NCI-H345 treated with DMSO at 0.1 percent for 48 hours (cell line): ENCODE data around the gene HS6ST1.

Experiments used
- DNase-seq: peaks from one replicate; lab custom pipeline; 2025; ENCODE audit not compliant: unreplicated experiment; lab: John Stamatoyannopoulos, UW

Gene HS6ST1

GRCh38 chr2:128311216-128311754 is 7.4 kb downstream of the HS6ST1 start:
- no peak for DNase-seq

DNA sequence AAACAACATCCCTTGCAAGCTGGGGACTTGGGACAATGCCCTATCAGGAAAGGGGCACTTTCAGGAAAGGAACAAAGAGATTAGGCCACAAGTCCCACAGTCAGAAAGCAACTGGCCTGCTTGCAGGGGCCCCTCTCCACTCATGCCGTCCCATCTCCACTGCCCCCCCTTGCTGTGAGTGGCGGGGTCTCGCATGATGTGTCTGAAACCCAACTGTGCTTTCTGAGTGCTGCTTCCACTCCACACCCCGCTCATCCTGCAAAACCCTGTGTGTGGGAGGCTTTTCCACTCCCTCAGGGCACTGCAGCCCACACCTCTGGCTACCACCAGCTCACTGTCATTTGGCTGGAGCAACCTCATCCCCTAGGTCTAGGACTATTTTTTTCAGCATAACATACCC is 7.9 kb downstream of the HS6ST1 start:
- DNase-seq: no peak

- DNase-seq: no peak
Measured at GRCh38 chr2:128310094-128310716, 8.5 kb downstream of the HS6ST1 start.

DNA sequence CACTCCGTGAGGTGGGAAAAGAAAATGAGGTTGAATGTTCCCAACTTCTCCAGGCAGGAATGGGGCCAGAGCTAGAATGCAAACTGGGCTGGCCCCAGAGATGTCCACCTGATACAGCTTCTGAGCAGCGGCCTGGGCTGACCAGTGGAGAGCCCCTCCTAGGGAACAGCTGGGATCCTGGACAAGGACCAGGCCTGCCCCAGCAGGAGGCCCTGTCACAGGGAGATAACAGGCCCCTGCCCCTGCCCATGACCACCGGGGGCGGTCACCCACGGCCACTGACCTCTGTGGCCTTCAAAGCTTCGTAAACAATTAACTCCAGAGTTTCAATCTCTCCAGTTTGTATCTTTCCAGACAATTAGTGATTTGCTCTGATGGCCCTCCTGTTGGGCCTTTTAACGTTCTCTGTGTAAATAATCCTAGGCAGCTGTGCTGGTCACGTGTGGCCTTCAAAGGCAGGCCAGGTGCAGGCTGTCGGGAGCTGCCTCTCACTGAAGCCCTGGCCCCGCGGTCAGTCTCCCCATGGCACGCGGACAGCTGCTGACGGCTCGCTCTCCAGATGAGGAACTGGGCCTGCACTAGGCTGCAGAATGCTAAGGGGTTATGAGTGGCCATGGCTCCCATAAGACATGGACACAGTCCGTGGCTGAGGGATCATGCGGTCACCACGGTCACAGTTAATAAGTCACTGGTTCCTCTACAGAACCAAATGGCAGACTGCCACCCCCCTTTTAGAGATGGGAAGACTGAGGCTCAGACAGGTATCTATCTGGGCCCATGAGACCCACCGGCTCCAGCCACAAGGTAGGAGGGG is 9.2 kb downstream of the HS6ST1 start:
- peak; percentile 86 for DNase-seq

GRCh38 chr2:128308889-128309279 is 9.8 kb downstream of the HS6ST1 start:
- DNase-seq: no peak

DNA sequence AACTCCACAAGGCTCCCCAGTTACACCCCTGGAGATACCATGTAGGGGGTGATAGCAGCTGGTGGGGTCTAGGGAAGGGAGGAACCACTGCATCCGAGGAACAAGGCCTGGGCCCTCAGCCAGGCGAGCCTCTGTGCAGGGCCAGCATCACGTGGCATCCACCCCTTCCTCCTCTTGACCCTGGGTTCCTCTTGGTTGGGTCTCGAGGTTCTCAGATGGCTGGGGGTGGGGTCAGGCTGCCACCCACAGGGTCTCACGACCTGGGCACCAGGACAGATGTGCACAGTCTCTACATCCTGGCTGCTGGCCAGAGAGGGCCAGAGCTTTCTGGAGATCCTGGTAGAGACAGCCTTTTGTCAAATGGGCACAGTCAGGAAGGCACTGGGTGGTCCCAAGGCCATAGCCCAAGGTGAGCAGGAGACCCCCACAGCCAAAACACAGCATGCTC is 10.4 kb downstream of the HS6ST1 start:
- no peak for DNase-seq

GRCh38 chr2:128307595-128307994 is 11.1 kb downstream of the HS6ST1 start:
- no peak for DNase-seq

DNA sequence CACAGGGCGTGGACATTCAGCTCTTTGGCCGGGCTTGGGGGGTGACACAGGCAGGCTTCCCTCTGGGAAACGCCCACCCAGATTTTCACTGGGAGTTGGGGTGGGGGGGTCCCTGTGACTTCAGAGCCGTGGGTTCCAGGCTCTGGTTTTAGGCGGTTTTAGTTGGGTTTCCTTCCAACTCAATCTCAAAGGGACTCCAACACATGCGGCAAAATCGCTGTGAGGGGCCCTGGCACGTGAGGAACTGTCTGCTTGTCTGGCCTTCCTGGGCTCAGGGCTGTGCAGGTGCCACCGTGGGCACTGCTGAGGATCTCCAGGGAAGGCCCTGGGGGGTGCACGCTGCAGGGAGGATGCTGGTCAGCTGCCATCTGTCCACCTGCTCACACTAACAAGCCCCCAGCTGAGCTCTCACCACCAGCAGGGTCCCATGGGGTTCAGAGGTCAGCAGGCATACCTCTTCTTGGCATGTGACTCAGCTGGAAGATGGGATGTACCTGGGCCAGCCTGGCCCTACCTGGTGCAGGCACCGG is 11.7 kb downstream of the HS6ST1 start:
- no peak for DNase-seq

DNA sequence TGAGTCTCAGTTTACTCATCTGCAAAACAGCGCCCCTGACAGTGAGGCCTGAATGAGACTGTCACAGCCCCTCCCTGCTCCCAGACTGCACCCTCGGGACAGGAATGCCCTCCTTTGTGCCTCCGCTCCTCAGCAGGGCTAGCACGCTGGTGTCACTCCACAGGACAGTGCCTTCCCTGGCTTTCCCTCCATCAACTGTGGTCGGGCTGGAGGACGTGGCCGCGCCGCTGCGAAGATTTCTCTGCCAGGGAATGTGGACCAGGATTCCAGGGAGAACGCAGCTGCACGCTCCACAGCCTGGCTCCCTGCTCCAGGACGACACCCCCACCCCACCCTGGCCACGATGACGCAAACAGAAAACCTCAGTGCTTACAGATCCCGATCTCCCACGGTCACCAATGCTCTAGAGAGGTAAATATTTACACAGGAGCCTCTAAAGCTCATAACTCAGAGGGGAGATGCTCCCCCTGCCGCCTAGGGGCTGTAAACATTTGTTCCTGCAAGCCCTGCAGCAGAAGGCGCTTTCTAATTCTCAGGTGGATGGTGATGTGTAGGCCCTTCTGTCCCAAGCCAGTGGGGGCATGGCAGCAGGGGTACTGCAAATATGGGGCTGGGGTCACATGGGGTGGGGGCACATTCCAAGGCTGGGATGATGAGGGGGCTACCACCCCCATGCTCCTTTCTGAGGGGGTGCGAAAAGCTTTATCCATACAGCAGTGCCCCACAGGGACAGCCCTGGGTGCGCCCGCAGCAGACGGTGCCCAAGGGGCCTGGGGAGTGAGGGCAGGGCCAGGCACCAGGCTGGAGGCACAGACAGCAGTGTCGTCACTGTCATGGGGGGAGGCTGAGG is 12.4 kb downstream of the HS6ST1 start:
- peak; percentile 77 for DNase-seq

DNA sequence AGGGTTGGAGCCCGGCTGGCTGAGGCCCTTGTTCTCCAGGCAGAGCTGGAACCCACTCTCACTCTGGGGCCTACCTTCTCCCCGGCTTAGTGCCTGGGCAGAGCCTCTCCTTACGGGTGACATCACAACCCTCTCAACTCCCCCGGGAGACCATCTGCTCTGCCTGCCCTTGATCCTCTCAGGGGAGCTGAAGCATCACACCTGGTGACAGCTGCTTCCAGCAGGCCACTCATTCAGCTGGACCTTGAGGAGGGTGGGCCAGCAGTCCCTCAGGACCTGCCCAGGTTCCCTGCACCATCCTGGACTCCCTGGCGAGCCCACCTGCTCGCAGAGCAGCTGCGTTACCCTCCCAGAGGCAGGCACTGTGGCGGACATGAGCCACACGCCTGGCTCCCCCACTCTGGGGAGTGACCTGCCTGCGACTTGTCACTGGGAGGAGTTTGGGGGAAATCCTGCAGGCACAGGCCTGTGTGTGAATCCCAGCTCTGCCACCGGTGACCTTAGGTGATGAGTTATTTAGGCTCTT is 13.1 kb downstream of the HS6ST1 start:
- DNase-seq: peak; percentile 87

DNA sequence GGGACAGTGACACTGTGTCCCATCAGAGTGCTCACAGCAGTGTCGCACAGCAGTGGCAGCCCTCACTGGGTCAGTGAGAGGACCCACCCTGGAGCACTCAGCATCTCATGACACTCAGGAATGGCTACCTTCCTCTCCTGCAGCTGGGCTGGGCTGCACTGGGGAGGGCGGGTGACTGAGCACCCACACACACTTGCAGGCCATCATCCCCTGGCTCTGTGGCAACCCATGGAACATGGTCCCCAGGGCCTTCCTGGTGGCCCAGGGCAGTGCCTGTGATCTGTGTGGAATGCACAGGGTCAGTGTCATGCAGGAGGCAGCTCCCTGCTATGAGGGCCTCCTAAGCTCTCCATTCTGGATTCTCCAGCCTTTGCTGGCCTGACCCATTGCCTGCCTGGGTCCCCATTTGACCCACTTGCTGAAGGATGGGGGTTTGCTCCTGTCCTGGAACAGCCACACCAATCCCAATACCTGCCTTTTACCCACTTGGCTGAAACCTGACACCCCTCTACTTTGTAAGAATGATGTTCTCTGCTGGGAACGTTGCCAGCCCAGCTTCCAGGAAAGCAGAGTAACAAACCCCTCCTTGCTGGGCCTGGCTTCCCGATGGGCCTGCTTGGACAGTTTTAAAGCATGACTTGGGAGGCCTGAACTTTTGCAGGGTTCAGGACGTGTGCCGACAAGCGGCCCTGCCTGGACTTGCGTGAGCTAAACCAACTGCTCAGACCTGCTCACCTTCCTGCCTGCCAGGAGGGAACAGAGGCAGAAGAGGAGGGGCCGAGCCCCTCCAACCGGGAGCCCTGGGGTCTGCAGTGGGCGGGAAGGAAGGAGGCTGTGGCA is 13.7 kb downstream of the HS6ST1 start:
- peak; percentile 83 for DNase-seq

DNA sequence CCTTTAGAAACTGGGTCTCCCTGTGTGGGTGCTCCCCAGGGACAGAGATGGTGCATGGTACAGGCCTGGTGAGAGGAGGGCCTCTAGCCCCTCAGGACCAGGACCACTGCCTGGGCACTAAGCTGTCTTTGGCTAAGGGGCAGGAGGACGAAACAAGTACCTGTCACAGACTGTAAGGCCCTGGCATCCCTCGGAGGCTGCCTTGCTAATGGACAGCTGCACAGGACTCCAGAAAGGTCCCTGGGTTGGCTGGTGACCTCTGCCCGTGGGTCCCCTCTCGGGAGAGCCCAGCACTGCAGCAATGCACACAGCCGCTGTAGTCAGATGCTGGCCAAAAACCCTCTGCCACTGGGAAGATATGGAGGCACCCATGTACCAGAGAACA is 14.3 kb downstream of the HS6ST1 start:
- no peak for DNase-seq

GRCh38 chr2:128303911-128304310 is 14.8 kb downstream of the HS6ST1 start:
- DNase-seq: no peak

DNA sequence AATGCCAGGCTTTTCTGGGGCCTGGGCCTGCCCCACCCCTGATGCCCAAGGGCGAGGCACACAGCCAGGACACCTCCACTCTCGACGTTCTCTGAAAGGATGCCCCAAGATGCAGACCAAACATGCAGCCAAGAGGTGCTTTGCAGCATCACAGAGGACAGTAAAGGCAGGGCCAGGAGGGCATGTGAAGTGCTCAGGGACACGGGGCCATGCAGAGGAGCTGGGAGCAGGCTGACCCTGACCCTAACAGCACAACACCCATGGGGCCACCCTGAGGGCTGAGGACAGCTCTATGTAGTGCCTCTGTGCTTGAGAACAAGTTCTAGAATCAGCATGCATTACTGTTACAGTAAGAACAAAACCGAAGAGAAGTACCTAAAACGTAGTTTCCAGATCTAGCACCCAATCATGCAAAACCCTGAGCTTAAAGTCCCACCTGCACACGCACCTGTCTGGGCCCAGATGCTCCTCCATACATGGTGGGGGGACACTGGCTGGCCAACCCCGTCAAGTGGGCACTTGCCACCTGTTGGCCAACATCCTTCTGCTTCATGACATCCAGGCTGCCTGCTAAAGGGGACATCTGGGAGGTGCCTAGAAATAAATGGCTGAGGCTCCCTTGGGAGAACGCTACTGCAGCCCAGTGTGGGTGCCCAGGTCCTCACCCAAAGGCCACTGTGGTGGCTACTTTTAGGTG is 15.4 kb downstream of the HS6ST1 start:
- no peak for DNase-seq

GRCh38 chr2:128302744-128303067 is 16.0 kb downstream of the HS6ST1 start:
- DNase-seq: no peak

- no peak for DNase-seq
Measured at GRCh38 chr2:128302011-128302743, 16.5 kb downstream of the HS6ST1 start.

GRCh38 chr2:128301501-128301966 is 17.1 kb downstream of the HS6ST1 start:
- DNase-seq: no peak

DNA sequence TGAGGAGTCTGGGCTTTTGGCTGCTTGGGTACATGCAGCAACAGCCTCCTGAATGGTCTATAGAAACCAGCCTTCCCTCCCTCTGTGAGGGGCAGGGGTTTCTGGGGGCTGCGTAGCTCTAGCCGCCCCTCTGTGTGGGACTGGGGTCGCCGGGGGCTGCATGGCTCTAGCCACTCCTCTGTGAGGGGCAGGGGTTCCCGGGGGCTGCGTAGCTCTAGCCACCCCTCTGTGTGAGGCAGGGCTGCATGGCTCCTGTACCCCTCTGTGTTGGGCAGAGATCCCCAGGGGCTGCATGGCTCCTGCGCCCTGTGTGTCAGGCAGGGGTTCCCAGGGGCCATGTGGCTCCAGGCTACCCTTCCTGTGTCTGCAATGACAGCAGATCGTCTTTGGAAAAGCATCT is 17.6 kb downstream of the HS6ST1 start:
- no peak for DNase-seq
